Mucosa of descending colon (tissue), 3 donors: ENCODE data around the gene GRHPR. TPM values are rescaled to one million over a fixed set of nuclear protein-coding genes. Genes with fewer than 3 reads are reported as not detected.

Experiments used
- ATAC-seq: fragments of 200-7000 bp; cut with Tn5 transposase; one replicate; pipeline ENCODE4 v1.9.1; 2020; ENCODE audit warnings: mild to moderate bottlenecking, moderate library complexity
- DNase-seq, 3 donors: peaks; one replicate each; pipeline ENCODE4 v3.0.0-alpha.2; 2020
- H3K36me3 ChIP-seq: fragments of 200-600 bp; one replicate; pipeline ENCODE4 v1.8.0; 2021; ENCODE audit warnings: low read depth, mild to moderate bottlenecking
- H3K4me1 ChIP-seq: fragments of 200-600 bp; one replicate; pipeline ENCODE4 v1.8.0; 2021; ENCODE audit warnings: low read depth, mild to moderate bottlenecking
- H3K4me3 ChIP-seq: fragments of 200-600 bp; one replicate; pipeline ENCODE4 v1.8.0; 2021; ENCODE audit warnings: mild to moderate bottlenecking
- H3K9me3 ChIP-seq: fragments of 200-600 bp; one replicate; pipeline ENCODE4 v1.8.0; 2021; ENCODE audit warnings: mild to moderate bottlenecking
- CTCF ChIP-seq: fragments of 200-600 bp; IDR thresholded peaks from one replicate; pipeline ENCODE4 v1.8.0; 2022; ENCODE audit warnings: antibody characterized with exemption, mild to moderate bottlenecking
- intact Hi-C, 2 donors: fragments of 100-400 bp; cut with DNase I in 1 of 2; cut with micrococcal nuclease in 1 of 2; formaldehyde crosslinking; loops; one replicate each; pipeline versions ENCODE4 v1.11.0 to v1.11.1; 2022; cut with DNase I, micrococcal nuclease
- total RNA-seq, 3 donors: library from RNA; stranded (reverse); fragmentation: NEBNext Ultra II Directional in 2 of 3; extraction: Animal tissue kit (Norgen Biotek cat#: 25700) in 2 of 3; gene quantifications; one replicate each; pipeline versions ENCODE4 v1.2.1 to v1.2.4, GENCODE V29; 2021 to 2023
- donor health status: DM: no; HTN: no; CAD: no; lungs with moderate emphysema.
- donor health status: DM: no; HTN: no; CAD: no.
- donor health status: DM: no; HTN: yes; CAD: no.

The GRHPR gene
- total RNA-seq, 3 donors from 2014 or later = 63.0 to 81.3 (median 79.5) TPM

- intact Hi-C loops = no loop called here
- DNase-seq = no peak
Observed at GRCh38 chr9:37452611-37453010, 30.1 kb downstream of the GRHPR start.

DNA sequence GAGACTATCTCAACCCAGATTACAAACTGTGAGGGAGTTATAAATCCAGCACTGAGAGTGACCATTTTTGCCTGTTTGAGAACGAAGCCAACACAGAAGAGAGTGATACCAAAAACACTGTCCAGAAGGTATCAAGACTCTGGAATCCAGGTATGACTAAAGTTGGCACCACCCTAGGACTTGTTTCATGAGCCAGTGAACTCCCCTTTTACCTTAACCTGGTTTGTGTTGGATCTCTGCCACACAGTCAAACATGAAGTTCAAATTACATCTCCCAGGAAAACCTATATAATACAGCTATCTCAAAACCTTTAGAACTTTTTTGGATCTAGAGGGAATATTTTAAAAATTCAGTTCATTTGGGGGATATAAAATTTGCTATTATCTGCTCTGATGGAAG lies 31.3 kb downstream of the GRHPR start:
- Histone ChIP-seq H3K4me1 (peaks cover 15% of the 10 kb centered on the region), H3K9me3 (no peaks in the 10 kb centered on the region), H3K4me3 (no peak overlapping the region), H3K36me3 (no peaks in the 10 kb centered on the region)
- ATAC-seq (peak; percentile 67), DNase-seq (peak in 1 of 3 donors; percentile 28)
- intact Hi-C loops = no loop called here
- no peak for TF ChIP-seq CTCF

More at GRCh38 chr9:37452611-37453010, 30.1 kb downstream of the GRHPR start:
- Histone ChIP-seq H3K4me3 (no peak overlapping the region), H3K4me1 (peaks cover 15% of the 10 kb centered on the region), H3K36me3 (no peaks in the 10 kb centered on the region), H3K9me3 (no peaks in the 10 kb centered on the region)
- no peak for TF ChIP-seq CTCF
- no peak for ATAC-seq

- Histone ChIP-seq H3K4me1 (peaks cover 15% of the 10 kb centered on the region), H3K9me3 (no peaks in the 10 kb centered on the region), H3K4me3 (no peak overlapping the region), H3K36me3 (no peaks in the 10 kb centered on the region)
- intact Hi-C loops = no loop called here
- no peak for TF ChIP-seq CTCF
- no peak for ATAC-seq
- no peak for DNase-seq
Observed at GRCh38 chr9:37454238-37454637, 31.7 kb downstream of the GRHPR start.

DNA sequence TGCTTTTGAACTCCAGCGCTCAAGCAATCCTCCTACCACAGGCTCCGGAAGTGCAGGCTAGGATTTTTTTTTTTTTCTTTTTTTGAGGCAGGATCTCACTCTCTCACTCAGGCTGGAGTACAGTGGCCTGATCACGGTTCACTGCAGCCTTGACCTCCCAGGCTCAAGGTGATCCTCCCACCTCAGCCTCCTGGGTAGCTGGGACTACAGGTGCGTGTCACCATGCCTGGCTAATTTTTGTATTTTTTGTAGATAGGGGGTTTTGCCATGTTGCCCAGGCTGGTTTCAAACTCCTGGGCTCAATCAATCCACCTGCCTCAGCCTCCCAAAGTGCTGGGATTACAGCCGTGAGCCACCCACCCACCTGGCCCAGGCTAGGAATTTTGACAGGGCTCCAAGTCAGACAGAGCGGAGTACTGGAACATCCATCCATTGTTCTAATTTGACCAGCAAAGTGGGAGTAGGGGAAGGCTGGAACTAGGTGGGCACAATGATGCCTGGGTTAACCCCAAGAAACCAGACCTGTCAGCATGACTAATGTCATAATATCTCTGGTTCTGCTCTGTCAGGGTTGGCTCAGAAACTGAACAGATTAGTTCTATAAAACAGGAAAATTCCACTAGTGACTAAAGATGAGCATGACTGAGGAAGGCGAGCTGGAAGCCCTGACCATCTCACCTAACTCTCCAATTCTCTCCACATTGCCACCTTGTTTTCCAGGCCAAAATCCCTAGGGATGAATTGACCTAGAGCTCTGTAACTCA lies 33.6 kb downstream of the GRHPR start:
- intact Hi-C loops = no loop called here
- H3K9me3 ChIP-seq = no peaks in the 10 kb centered on the region
- no peak for DNase-seq
- no peak for TF ChIP-seq CTCF
- H3K4me1 ChIP-seq = peaks cover 15% of the 10 kb centered on the region
- H3K36me3 ChIP-seq = no peaks in the 10 kb centered on the region
- no peak overlapping the region for H3K4me3 ChIP-seq
- ATAC-seq = no peak

DNA sequence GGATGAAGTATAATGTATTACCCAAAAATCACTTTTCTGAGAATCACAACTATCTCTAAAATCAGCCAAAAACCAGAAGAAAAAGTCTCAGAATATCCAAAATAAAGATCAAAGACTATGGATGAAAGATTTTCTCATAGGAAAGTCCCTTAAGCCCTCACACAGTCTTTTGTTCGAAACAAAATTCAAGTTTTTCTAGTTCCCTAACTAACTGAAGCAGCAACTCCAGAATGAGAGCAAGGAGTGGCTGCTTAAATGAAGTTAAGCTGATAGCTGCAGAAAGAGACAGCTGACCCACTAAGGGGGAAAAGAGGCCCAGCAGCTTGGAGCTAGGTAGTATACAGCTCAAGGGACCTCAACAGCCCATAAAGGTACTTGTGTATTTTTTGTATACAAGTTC lies 34.3 kb downstream of the GRHPR start:
- intact Hi-C loops = no loop called here
- H3K4me1 ChIP-seq = peaks cover 15% of the 10 kb centered on the region
- no peaks in the 10 kb centered on the region for H3K36me3 ChIP-seq
- no peak for TF ChIP-seq CTCF
- DNase-seq = no peak
- ATAC-seq = no peak
- no peaks in the 10 kb centered on the region for H3K9me3 ChIP-seq
- no peak overlapping the region for H3K4me3 ChIP-seq
